Measurements from ENCODE around the gene FKBP2. TPM values are rescaled to one million over a fixed set of nuclear protein-coding genes. Genes with fewer than 3 reads are reported as not detected.
A peak's percentile ranks its signal among the peaks of the same experiment; 100 is the strongest.

FKBP2 gene
- total RNA-seq, 3 donors from 2014 or later = 67.5 to 91.0 (median 75.8) TPM

- DNase-seq = no peak
- H3K36me3 ChIP-seq (ENCODE audit: low read depth) = peaks cover 3% of the 10 kb centered on the region
Observed at GRCh38 chr11:64262271-64263002, 21.5 kb downstream of the FKBP2 start.

GRCh38 chr11:64263021-64263946 lies 22.4 kb downstream of the FKBP2 start:
- Histone ChIP-seq H3K36me3 (ENCODE audit: low read depth) (no peaks in the 10 kb centered on the region), H3K9me3 (no peaks in the 10 kb centered on the region), H3K4me3 (no peak overlapping the region), H3K4me1 (ENCODE audit: low read depth) (peaks cover 3% of the 10 kb centered on the region)
- TF ChIP-seq, protein P1, sequence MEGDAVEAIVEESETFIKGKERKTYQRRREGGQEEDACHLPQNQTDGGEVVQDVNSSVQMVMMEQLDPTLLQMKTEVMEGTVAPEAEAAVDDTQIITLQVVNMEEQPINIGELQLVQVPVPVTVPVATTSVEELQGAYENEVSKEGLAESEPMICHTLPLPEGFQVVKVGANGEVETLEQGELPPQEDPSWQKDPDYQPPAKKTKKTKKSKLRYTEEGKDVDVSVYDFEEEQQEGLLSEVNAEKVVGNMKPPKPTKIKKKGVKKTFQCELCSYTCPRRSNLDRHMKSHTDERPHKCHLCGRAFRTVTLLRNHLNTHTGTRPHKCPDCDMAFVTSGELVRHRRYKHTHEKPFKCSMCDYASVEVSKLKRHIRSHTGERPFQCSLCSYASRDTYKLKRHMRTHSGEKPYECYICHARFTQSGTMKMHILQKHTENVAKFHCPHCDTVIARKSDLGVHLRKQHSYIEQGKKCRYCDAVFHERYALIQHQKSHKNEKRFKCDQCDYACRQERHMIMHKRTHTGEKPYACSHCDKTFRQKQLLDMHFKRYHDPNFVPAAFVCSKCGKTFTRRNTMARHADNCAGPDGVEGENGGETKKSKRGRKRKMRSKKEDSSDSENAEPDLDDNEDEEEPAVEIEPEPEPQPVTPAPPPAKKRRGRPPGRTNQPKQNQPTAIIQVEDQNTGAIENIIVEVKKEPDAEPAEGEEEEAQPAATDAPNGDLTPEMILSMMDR (IDR thresholded peaks at IDR 0.05) = no peak
- intact Hi-C loops (cut with DNase I, micrococcal nuclease) = no loop called here
- DNase-seq = no peak
- no peak for ATAC-seq

More at GRCh38 chr11:64262271-64263002, 21.5 kb downstream of the FKBP2 start:
- TF ChIP-seq, protein P1 (IDR thresholded peaks at IDR 0.05) = no peak
- no peaks in the 10 kb centered on the region for H3K4me1 ChIP-seq (ENCODE audit: low read depth)
- intact Hi-C loops (cut with DNase I, micrococcal nuclease) = no loop called here
- H3K4me3 ChIP-seq = no peak overlapping the region
- ATAC-seq = no peak
- no peaks in the 10 kb centered on the region for H3K9me3 ChIP-seq

DNA sequence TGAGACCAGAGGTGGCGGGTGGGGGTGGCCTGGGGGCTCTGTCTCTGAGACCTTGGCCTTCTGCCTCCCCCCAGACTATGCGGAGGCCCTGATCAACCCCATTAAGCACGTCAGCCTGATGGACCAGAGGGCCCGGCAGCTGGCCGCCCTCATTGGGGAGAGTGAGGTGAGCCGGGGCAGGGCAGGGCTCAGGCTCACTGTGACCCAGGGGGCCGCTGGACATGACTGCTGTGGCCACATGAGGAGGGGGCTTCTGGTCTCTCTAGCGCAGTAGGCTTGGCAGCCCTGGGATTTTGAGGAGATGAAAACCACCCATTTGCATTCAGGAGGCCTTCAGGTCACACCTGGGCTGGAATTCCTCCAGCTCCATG lies 23.0 kb downstream of the FKBP2 start:
- Histone ChIP-seq H3K9me3 (no peaks in the 10 kb centered on the region), H3K4me3 (no peak overlapping the region), H3K4me1 (ENCODE audit: low read depth) (peaks cover 10% of the 10 kb centered on the region), H3K36me3 (ENCODE audit: low read depth) (no peaks in the 10 kb centered on the region)
- ATAC-seq = no peak
- TF ChIP-seq, protein P1 (IDR thresholded peaks at IDR 0.05) = no peak
- intact Hi-C loops (cut with DNase I, micrococcal nuclease) = no loop called here
- no peak for DNase-seq

- no peaks in the 10 kb centered on the region for H3K9me3 ChIP-seq
- peaks cover 11% of the 10 kb centered on the region for H3K4me1 ChIP-seq (ENCODE audit: low read depth)
- intact Hi-C loops (cut with DNase I, micrococcal nuclease) = no loop called here
- DNase-seq (peak in 1 of 3 donors; percentile 49), ATAC-seq (no peak)
- TF ChIP-seq, protein P1 (IDR thresholded peaks at IDR 0.05) = no peak
- H3K4me3 ChIP-seq = no peak overlapping the region
- no peaks in the 10 kb centered on the region for H3K36me3 ChIP-seq (ENCODE audit: low read depth)
Observed at GRCh38 chr11:64264371-64264852, 23.5 kb downstream of the FKBP2 start.

DNA sequence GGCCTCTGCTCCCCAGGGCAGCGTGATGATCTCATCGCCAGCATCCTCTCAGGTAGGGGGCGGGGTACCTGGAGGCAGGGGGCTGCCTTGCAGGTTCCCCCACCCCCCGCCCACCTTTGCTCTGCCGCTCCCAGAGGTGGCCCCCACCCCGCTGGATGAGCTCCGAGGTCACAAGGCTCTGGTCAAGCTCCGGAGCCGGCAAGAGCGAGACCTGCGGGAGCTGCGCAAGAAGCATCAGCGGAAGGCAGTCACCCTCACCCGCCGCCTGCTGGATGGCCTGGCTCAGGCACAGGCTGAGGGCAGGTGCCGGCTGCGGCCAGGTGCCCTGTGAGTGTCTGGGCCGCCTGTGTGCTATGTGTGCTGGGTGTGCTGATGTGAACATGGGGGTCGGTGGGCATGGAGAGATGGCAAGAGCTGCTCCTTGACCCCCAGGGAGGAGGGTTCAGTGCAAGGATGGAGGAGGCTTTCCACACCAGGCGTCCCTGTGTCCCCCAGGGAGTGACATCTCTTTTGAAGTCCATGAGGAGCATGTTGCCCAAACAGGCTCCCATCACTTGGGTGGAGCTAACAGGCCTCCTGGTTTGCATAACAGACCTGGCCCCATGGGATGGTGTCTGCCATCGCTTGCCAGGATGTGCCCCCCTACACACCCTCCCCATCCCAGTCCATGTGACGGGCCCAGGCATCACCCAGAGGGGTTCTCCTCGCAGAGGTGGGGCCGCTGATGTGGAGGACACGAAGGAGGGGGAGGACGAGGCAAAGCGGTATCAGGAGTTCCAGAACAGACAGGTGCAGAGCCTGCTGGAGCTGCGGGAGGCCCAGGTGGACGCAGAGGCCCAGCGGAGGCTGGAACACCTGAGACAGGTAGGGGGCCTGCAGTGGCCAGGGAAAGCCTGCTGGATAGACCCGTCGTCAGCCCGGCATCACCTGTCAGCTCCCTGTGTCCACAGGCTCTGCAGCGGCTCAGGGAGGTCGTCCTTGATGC lies 24.6 kb downstream of the FKBP2 start:
- H3K9me3 ChIP-seq = no peaks in the 10 kb centered on the region
- no peak overlapping the region for H3K4me3 ChIP-seq
- peaks cover 4% of the 10 kb centered on the region for H3K36me3 ChIP-seq (ENCODE audit: low read depth)
- intact Hi-C loops (cut with DNase I, micrococcal nuclease) = no loop called here
- DNase-seq = peak in 1 of 3 donors; percentile 59
- peaks cover 11% of the 10 kb centered on the region for H3K4me1 ChIP-seq (ENCODE audit: low read depth)
- no peak for ATAC-seq
- TF ChIP-seq, protein P1 (IDR thresholded peaks at IDR 0.05) = no peak

All from mucosa of descending colon (tissue), 3 donors.